22Rv1 (cell line): Measurements from ENCODE around the gene CLIC5.

ENCODE experiments used
- H3K27ac ChIP-seq: fragments of 450-650 bp; 2 replicates; pipeline ENCODE4 v1.5.1; 2017
- ZFX ChIP-seq: fragments of 450-650 bp; IDR thresholded peaks from 2 replicates; pipeline ENCODE4 v1.6.1; 2017; ENCODE audit warnings: antibody characterized with exemption, borderline replicate concordance
- TF ChIP-seq, protein P1 (sequence below): fragments of 450-650 bp; IDR thresholded peaks from 2 replicates; pipeline ENCODE4 v1.5.1; 2017; ENCODE audit warnings: mild to moderate bottlenecking

The CLIC5 gene

DNA sequence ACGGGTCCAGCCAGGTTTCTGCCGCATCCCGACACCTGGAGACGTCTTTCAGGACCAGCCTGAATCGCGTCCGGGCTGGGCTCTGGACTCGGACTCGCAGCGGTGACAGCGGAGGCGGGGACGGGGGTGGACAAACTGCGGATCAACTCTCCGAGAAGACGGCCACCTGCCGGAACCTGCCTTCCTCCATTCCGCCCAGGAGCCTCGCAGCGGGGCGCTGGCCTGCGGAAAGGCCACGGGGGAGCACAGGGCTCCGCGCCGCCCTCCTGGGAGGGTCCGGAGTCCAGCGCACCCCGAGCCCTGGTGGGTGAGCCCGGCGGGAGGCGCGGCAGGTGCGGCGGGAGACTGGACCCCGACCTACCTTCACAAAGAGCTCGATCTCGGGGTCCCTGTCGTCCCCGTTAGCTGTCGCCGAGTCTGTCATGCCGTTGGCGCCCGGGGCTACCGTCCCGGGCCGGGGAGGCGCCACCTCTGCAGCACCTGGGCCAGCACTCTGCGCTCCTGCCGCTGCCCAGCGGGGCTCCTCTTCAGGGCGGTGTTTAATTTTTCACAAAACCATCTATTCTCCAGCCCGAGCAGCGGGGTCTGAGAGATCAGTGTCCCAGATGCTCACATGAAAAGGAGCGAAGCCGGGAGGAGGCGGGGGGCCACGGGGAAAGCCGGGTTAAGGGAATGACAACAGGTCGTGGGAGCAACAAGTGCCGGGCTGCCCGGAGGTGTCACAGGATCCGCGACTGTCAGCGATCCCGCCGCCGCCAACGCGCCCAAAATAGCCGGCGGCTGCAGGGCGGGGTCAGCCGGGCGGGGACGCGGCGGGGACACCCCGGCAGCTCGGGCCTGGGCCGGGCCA is at the start of gene CLIC5:
Gene CLIC5, minus strand, starts transcription at position 742 of the 850 bp plus-strand sequence. Its CDS starts 318 bp downstream, at position 424.
- TF ChIP-seq ZFX: no peak
- TF ChIP-seq, protein P1, sequence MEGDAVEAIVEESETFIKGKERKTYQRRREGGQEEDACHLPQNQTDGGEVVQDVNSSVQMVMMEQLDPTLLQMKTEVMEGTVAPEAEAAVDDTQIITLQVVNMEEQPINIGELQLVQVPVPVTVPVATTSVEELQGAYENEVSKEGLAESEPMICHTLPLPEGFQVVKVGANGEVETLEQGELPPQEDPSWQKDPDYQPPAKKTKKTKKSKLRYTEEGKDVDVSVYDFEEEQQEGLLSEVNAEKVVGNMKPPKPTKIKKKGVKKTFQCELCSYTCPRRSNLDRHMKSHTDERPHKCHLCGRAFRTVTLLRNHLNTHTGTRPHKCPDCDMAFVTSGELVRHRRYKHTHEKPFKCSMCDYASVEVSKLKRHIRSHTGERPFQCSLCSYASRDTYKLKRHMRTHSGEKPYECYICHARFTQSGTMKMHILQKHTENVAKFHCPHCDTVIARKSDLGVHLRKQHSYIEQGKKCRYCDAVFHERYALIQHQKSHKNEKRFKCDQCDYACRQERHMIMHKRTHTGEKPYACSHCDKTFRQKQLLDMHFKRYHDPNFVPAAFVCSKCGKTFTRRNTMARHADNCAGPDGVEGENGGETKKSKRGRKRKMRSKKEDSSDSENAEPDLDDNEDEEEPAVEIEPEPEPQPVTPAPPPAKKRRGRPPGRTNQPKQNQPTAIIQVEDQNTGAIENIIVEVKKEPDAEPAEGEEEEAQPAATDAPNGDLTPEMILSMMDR: 0 out of 2 replicates have a peak, but pooled peaks have one; percentile 9
- no peak within 1 kb of the TSS for H3K27ac ChIP-seq

DNA sequence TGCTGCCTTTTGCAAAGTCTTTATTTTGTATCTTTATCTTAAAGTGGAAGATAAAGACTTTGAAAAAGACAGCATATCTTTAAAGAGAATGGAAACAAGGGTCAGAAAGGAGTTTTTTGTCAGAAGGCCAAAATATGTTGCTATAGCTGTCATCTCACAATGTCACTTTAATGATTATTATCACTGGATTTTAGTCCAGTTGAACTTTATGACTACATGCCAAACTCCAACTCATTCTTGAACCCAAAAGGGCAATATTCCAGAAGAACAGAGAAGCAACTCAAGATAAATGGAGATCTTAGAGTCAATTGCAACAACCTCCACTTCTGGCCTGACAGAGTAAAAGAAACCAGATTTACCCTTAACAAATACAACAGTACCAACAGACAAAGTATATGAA is 47.3 kb upstream of the CLIC5 start:
- no peak overlapping the region for H3K27ac ChIP-seq
- TF ChIP-seq ZFX: no peak
- TF ChIP-seq, protein P1: no peak

DNA sequence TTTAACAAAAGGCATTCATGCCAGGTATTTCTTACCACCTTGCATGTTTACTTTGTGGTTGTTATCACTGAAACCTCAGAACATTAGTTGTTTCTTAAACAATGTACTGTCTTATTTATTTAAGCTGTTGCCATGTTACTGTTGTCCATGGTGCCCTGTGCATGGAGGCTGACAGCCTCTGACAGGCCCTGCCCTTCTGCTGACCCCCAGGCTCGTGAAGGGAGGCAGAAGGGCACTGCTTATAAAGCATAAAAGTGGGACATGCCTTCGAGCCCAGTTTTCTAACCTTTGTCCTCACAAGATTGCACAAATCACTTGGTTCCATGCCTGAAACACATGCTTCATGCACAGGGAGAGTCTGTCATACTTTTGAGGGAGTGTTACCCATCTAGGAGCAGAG is 46.7 kb upstream of the CLIC5 start:
- TF ChIP-seq, protein P1: no peak
- no peak for TF ChIP-seq ZFX
- H3K27ac ChIP-seq: no peak overlapping the region

DNA sequence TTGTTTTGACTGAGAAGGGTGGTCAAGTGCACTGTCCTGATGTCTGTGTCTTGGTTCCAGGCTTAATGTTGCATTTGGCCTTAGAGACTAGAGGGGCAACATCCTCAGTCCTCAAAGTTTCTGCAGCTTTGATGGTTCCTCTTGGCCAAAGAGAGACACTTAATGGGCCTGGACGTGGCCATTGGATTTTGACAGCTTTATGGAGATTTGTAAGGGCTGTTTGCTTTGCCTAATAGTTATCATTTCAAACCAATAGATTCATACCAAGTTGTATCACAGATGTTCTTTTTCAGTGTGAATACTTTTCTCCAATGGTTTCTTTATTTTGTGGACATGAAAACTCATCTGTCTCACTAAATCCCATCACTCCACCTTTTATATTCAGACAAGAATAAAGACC is 45.8 kb upstream of the CLIC5 start:
- TF ChIP-seq, protein P1: no peak
- TF ChIP-seq ZFX: no peak
- no peak overlapping the region for H3K27ac ChIP-seq

DNA sequence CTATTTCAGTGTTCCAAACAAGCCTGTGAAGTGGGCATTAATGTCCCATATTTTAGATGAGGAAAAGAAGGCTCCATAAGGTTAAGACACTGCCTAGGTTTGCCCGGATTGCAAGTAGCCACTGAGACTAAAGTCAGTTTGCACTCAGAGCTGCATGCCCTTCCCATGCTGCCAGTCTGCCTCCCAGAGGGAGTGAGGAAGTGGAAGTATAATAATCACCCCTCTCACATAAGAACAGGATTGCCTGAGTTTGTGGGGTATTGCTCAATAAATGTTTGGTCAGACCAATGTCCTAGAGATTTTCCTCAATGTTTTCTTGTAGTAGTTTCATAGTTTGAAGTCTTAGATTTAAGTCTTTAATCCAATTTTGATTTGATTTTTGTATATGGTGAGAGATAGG is 43.9 kb upstream of the CLIC5 start:
- TF ChIP-seq ZFX: no peak
- TF ChIP-seq, protein P1: no peak
- no peak overlapping the region for H3K27ac ChIP-seq

DNA sequence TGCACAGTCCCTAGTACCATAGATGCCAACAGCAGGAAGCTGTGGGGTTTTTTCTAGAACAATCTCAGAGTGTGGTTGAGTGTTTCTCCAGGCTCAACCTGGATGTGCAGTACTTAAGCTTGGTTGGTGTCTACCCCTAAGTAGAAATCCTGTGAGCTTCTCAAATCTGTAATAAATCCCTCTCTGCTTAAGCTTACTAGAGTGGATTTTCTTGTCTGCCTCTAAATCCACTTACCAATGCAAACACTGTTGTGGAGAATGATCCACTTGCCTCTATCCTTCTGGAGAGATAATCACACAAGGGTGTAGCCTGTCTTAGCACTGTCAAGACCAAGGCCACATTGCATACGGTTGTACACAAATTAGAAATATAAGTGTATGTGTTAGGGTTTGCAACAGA is 43.3 kb upstream of the CLIC5 start:
- H3K27ac ChIP-seq: no peak overlapping the region
- no peak for TF ChIP-seq ZFX
- TF ChIP-seq, protein P1: no peak

DNA sequence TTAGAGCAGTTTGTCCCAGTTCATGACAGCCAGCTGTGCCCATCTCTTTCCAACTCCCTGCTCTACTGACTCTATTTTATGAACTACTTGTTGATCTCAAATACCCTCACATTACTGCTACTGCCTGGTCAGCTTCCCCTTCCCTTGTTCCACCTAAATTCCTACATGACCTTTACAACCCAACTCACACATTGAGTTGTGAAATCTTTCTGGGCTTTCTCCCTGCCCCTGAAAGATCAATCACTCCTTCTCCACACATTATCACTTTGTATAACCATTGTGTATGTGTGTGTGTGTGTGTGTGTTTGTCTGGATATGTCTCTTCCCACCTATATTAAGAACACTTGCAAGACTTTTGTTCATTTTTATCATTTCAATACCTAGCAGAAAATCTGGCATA is 42.1 kb upstream of the CLIC5 start:
- TF ChIP-seq, protein P1: no peak
- TF ChIP-seq ZFX: no peak

More for the DNA sequence above, 42.1 kb upstream of the CLIC5 start:
- H3K27ac ChIP-seq: no peak overlapping the region
